ENCODE measurements around the gene TELO2.
"Not testable (repeated sequence)": the region's sequence is repeated elsewhere in the genome, so short reads cannot be mapped to it uniquely, and the experiment has no call there.

TELO2 gene

DNA sequence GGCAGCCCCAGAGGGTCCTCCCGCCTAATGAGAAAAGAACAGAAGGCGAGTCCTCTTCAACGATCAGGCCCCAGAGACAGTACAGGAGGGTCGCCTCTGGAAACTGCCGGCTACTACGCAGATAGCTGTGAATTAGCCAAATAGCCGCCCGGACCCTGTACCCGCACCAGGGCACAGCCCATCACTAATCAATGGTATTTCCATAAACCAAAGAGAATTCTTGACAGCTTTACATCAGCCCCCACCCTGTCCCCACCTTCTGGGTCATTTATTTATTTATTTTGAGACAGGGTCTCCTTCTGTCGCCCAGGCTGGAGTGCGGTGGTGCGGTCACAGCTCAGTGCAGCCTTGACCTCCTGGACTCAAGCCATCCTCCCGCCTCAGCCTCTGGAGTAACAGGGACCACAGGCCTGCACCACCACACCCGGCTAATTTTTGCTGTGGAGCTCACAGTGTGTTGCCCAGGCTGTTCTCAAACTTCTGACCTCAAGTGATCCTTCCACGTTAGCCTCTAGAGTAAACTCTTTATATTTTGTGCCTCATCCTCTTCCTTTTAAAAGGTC is 17.5 kb upstream of the TELO2 start:
- TF ChIP-seq, protein P1, sequence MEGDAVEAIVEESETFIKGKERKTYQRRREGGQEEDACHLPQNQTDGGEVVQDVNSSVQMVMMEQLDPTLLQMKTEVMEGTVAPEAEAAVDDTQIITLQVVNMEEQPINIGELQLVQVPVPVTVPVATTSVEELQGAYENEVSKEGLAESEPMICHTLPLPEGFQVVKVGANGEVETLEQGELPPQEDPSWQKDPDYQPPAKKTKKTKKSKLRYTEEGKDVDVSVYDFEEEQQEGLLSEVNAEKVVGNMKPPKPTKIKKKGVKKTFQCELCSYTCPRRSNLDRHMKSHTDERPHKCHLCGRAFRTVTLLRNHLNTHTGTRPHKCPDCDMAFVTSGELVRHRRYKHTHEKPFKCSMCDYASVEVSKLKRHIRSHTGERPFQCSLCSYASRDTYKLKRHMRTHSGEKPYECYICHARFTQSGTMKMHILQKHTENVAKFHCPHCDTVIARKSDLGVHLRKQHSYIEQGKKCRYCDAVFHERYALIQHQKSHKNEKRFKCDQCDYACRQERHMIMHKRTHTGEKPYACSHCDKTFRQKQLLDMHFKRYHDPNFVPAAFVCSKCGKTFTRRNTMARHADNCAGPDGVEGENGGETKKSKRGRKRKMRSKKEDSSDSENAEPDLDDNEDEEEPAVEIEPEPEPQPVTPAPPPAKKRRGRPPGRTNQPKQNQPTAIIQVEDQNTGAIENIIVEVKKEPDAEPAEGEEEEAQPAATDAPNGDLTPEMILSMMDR (IDR thresholded peaks at IDR 0.05; ENCODE audit: insufficient read depth, missing control alignments): no peak
- FAIRE-seq: no peak
- no peak for DNase-seq (ENCODE audit: insufficient read length, low spot score)

DNA sequence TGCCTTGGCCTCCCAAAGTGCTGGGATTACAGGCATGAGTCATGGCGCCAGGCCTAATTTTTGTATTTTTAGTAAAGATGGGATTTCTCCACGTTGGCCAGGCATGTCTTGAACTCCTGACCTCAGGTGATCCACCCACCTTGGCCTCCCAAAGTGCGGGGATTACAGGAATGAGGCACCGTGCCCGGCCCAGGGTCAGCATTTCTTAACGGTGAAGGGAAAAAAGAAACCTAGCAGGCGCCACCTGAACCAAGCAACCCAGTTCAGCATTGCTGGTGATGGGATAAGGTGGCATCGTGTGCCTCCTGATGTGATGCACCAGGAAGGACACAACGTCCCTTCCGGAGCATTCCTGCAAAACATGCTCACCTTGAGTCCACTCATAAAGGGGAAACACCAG is 16.1 kb upstream of the TELO2 start:
- TF ChIP-seq, protein P1 (IDR thresholded peaks at IDR 0.05; ENCODE audit: insufficient read depth, missing control alignments): no peak
- no peak for FAIRE-seq

DNA sequence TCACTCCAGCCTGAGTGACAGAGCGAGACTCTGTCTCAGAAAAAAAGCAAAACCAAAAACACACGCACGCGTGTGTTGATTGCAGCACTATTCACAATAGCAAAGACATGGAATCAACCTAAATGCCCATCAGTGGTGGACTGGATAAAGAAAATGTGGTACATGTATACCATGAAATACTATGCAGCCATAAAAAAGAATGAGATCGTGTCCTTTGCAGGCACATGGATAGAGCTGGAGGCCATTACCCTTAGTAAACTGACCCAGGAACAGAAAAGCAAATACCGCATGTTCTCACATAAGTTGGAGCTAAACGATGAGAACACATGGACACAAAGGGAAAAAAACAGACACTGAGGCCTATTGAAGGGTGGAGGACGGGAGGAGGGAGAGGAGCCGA is 14.2 kb upstream of the TELO2 start:
- not testable (repeated sequence) for FAIRE-seq; DNase-seq (ENCODE audit: insufficient read length, low spot score)

More for the DNA sequence above, 16.1 kb upstream of the TELO2 start:
- DNase-seq (ENCODE audit: insufficient read length, low spot score): no peak

DNA sequence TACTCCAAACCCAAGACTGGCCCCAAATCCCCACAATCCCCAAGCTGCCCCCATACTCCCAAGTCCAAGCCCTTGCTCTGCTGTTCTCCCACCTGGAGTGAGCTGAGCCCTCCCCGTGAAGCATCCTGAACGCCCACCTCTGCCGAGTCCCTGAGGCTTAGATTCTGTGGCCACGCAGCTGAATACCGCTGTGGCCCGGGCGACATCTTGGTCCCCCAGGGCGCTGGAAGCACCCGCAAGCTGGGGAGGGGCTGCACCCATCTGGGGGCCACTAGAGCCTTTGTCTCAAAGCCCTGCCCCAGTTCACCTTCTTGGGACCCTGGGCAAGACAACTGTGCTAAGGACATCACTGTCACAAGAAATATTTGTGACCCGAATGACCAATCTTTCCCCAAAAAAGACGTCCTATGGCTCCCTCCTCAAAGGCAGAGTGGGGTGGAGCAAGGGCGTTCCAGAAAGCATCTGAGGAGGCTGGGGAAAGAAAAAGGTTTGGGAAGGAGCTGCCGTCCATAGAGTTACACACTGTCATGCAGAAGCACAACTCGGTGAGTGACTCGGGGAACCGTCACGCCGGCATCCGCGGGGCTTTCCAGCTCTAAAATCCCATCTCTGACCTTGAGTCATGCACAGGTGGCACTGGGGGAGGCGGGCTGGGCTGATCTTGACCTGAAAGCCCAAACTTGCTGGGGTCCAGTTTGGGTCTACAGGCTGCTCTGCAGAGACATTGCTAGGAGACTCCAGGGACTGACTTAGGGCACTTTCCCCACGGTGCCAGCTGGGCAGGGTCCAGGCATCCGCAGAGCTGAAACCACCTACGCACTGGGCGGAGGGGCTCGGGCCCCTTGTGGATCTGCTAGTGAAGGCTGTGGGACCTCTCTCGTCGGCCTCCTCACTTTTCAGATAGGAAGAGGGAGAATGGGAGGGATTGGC is 11.0 kb upstream of the TELO2 start:
- DNase-seq (ENCODE audit: insufficient read length, low spot score): no peak
- TF ChIP-seq, protein P1 (IDR thresholded peaks at IDR 0.05; ENCODE audit: insufficient read depth, missing control alignments): no peak
- FAIRE-seq: no peak

DNA sequence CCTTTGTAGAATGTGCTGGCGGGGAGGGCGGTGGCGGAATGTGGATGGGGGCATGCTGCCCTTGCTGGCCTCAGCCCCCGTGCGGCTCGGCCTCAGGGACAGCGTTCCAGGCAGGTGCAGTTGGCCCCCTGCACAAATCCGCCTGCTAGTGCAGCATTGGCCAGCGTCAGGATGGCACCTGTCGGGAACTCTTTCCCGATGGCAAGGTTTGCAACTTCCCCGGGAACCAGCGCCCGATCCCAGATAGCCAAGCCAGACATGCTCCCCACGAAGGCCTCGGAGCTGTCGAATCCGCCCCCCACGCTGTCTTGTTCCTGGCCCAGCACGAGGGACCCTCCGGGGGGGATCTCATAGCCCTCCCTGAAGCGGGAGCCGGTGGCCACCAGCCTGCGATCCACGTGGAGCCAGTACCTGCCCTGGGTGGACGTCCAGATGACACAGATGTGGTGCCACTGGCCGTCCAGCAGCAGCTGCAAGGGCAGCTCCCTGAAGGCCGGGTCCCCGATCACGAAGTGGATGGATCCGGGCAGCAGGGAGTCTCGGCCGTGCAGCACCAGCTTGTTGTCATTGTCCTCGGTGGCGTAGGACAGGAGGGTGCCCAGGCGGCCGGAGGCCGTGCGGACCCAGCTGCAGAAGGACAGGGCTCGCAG is 7.2 kb upstream of the TELO2 start:
- no peak for FAIRE-seq

DNA sequence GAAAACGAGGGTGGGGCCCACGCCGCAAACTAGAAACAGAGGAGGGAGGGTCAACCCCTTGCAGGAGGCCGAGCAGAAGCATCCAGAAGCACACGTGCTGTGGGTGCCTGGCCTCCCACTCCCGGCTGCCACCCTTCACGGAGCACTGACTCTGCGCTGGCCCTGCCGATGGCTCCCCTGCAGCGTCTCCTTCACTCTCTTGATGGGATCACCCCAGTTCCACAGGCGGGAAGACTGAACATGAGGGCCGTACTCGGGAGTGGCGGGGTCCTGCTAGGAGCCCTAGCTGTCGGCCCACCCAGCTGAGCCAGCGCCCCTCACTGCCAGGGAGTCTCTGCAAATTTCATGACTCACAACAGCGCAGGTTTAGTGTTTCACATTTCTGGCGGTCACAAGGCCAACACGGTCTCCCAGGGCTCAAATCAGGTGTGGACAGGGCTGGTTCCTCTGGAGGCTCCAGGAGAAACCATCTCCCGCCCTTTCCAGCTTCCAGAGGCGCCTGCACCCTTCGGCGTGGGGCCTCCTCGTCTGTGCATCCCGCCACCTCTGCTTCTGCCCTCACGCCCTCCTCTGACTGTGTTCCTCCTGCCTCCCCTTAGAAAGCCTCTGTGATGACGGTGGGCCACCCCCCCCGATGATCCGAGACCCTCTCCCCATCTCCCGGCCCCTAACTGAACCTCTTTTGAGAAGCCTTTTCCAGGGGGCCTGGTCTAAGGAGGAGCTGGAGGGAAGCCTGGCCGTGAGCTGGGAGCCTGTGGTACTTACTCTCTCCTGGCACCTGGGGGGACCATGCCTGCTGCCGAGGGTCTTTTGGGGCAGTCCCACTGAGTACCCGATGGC is 6.4 kb upstream of the TELO2 start:
- TF ChIP-seq, protein P1 (IDR thresholded peaks at IDR 0.05; ENCODE audit: insufficient read depth, missing control alignments): no peak
- FAIRE-seq (no peak), DNase-seq (ENCODE audit: insufficient read length, low spot score) (no peak)

More for the DNA sequence above, 7.2 kb upstream of the TELO2 start:
- DNase-seq (ENCODE audit: insufficient read length, low spot score): no peak
- TF ChIP-seq, protein P1 (IDR thresholded peaks at IDR 0.05; ENCODE audit: insufficient read depth, missing control alignments): no peak
